OCI-LY3 (cell line): Measurements from ENCODE around the gene CALHM5.

ENCODE experiments used
- CTCF ChIP-seq: fragments of 200-600, 300-600 bp; sonication (generic); IDR thresholded peaks from 2 replicates; pipeline ENCODE4 v1.5.1; 2014; ENCODE audit warnings: antibody characterized with exemption, low read length, low read depth
- EZH2phosphoT487 ChIP-seq: fragments of 200-600 bp; shearing (Covaris generic); IDR thresholded peaks from 2 replicates; pipeline ENCODE4 v1.6.1; 2018; ENCODE audit warnings: antibody characterized with exemption, mixed run types, low read depth

- TF ChIP-seq CTCF (no peak), EZH2phosphoT487 (no peak)
These were observed 25.8 kb upstream of the CALHM5 start for GRCh38 chr6:116485559-116486184.
